Glutamatergic neuron (in vitro differentiated cells): ENCODE measurements around the gene DTHD1. TPM values are rescaled to one million over a fixed set of nuclear protein-coding genes. Genes with fewer than 3 reads are reported as not detected.

Experiments
- DNase-seq: peaks from one replicate; pipeline ENCODE4 v3.0.0; 2022
- H3K27ac Mint-ChIP-seq: one replicate; pipeline ENCODE4 v1.8.0; 2020; ENCODE audit warnings: mild to moderate bottlenecking, mixed read lengths, inconsistent platforms; ENCODE audit not compliant: unreplicated experiment
- H3K27me3 Mint-ChIP-seq: one replicate; pipeline ENCODE4 v1.8.0; 2020; ENCODE audit warnings: mild to moderate bottlenecking, moderate library complexity, mixed read lengths, inconsistent platforms; ENCODE audit not compliant: unreplicated experiment
- H3K36me3 Mint-ChIP-seq: one replicate; pipeline ENCODE4 v1.8.0; 2020; ENCODE audit warnings: mild to moderate bottlenecking, mixed read lengths, inconsistent platforms; ENCODE audit not compliant: unreplicated experiment
- H3K4me1 Mint-ChIP-seq: one replicate; pipeline ENCODE4 v1.8.0; 2020; ENCODE audit warnings: mild to moderate bottlenecking, low read depth, mixed read lengths, inconsistent platforms; ENCODE audit not compliant: unreplicated experiment
- H3K4me3 Mint-ChIP-seq: one replicate; pipeline ENCODE4 v1.8.0; 2020; ENCODE audit warnings: mild to moderate bottlenecking, mixed read lengths, inconsistent platforms; ENCODE audit not compliant: unreplicated experiment
- H3K9me3 Mint-ChIP-seq: one replicate; pipeline ENCODE4 v1.8.0; 2020; ENCODE audit warnings: mild to moderate bottlenecking, moderate library complexity, mixed read lengths, inconsistent platforms; ENCODE audit not compliant: unreplicated experiment
- CTCF ChIP-seq: fragments of 200-600 bp; sonication (generic); IDR thresholded peaks from one replicate; pipeline ENCODE4 v1.5.0; 2021; ENCODE audit not compliant: partially characterized antibody, unreplicated experiment
- total RNA-seq: library from RNA; stranded (reverse); fragmentation: NEBNext Ultra II Directional; extraction: Animal tissue kit (Norgen Biotek cat#: 25700); gene quantifications from one replicate; pipeline ENCODE4 v1.2.1, GENCODE V29; 2021; ENCODE audit not compliant: unreplicated experiment

The DTHD1 gene
- total RNA-seq, 1 donor from 2014 or later: not detected

DNA sequence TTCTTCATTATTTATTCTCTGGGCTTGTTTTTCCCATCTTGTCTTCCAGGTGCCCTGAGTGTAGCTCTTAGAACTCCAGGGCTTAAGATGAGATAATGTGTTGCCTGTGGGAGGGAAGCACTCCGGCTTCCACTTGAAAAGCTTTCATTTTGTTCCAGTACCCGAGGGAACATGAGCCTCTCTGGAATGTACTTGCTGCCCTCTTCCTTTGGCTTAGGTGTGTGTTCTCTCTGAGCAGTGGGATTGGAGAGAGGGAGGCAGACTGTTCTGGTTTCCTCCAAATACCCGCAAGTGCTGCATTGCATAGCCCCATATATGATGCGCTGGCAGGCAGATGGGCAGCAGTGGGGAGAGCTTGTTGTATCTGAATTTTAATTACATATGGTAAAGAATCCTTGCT is 861 bp upstream of the DTHD1 start:
- TF ChIP-seq CTCF: no peak
- Mint-ChIP-seq H3K27me3 (peaks cover 2% of the 10 kb centered on the region), H3K36me3 (no peaks in the 10 kb centered on the region), H3K9me3 (no peaks in the 10 kb centered on the region), H3K27ac (no peak overlapping the region), H3K4me3 (no peak overlapping the region), H3K4me1 (peaks cover 3% of the 10 kb centered on the region)
- no peak for DNase-seq

GRCh38 chr4:36282503-36283030 is 1.2 kb downstream of the DTHD1 start:
- H3K27ac Mint-ChIP-seq: no peak overlapping the region
- no peaks in the 10 kb centered on the region for H3K36me3 Mint-ChIP-seq
- H3K27me3 Mint-ChIP-seq: no peaks in the 10 kb centered on the region
- peaks cover 3% of the 10 kb centered on the region for H3K4me1 Mint-ChIP-seq
- TF ChIP-seq CTCF: no peak
- no peak for DNase-seq
- H3K4me3 Mint-ChIP-seq: no peak overlapping the region
- no peaks in the 10 kb centered on the region for H3K9me3 Mint-ChIP-seq

DNA sequence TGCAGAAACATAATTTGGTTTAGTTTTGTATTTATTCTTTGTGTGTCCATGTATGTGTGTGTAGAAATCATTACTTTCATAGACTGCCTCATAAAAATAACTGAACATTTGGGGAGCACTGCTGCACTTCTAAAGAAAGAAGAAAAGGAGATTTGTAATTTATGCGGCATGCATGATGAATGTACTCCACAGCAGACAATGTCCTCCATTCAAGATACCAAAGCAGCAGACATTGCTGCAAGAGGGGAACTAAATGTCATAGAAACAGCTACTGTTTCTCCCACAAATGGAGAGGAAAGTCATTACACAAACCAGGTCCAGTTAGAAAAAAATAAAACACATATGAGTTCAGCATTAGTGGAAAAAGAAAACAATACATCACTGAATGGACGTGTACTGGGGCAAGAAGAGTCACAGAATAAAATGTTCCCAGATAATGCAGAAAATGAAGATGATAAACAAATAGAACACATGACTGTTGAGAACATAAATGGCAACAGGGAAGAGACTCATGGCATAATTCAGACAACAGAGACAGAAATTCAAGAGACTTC is 2.6 kb downstream of the DTHD1 start:
- DNase-seq: no peak
- no peak overlapping the region for H3K4me3 Mint-ChIP-seq
- peaks cover 3% of the 10 kb centered on the region for H3K4me1 Mint-ChIP-seq
- no peaks in the 10 kb centered on the region for H3K27me3 Mint-ChIP-seq
- no peak for TF ChIP-seq CTCF
- H3K9me3 Mint-ChIP-seq: no peaks in the 10 kb centered on the region
- H3K27ac Mint-ChIP-seq: no peak overlapping the region
- no peaks in the 10 kb centered on the region for H3K36me3 Mint-ChIP-seq

- DNase-seq: no peak
- Mint-ChIP-seq H3K36me3 (no peaks in the 10 kb centered on the region), H3K27me3 (no peaks in the 10 kb centered on the region), H3K4me3 (no peak overlapping the region), H3K9me3 (no peaks in the 10 kb centered on the region), H3K4me1 (no peaks in the 10 kb centered on the region), H3K27ac (no peak overlapping the region)
- TF ChIP-seq CTCF: no peak
Observed at GRCh38 chr4:36285784-36286480, 4.5 kb downstream of the DTHD1 start.

DNA sequence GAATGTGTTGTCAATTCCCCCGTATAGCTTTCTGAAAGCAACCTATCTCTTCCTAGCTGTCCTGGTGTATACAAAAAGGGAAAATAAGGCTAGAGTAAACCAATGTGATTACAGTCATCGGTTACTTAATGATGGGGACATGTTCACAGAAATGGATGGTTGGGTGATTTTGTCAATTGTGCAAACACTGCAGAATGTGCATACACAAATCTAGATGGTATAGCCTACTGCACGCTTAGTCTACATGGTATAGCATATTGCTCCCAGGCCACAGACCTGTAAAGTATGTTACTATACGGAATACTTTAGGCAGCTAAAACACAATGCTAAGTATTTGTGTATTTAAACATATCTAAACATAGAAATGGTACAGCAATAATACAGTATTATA is 5.1 kb downstream of the DTHD1 start:
- TF ChIP-seq CTCF: no peak
- no peaks in the 10 kb centered on the region for H3K4me1 Mint-ChIP-seq
- no peaks in the 10 kb centered on the region for H3K36me3 Mint-ChIP-seq

More for the DNA sequence above, 5.1 kb downstream of the DTHD1 start:
- Mint-ChIP-seq H3K9me3 (no peaks in the 10 kb centered on the region), H3K4me3 (no peak overlapping the region), H3K27ac (no peak overlapping the region), H3K27me3 (no peaks in the 10 kb centered on the region)
- no peak for DNase-seq
